ENCODE measurements around the gene ARMC6.

ARMC6 gene

GRCh38 chr19:19056636-19057275, 23.4 kb downstream of the ARMC6 start:
- ChIA-PET POLR2A (no interaction called here), CTCF (interaction anchor here (0.7 kb wide), 2 partner anchors 41 to 804 kb away, joined by 4 read pairs; no protein-coding TSS in a partner anchor)
- H3K4me3 ChIP-seq (ENCODE audit: low read depth, low read length): no peak overlapping the region
- H3K27ac ChIP-seq (ENCODE audit: extremely low read depth, low read depth, low read length): no peak overlapping the region
- no peaks in the 10 kb centered on the region for H3K4me1 ChIP-seq (ENCODE audit: control insufficient read depth, insufficient read depth, low read length)
- H3K36me3 ChIP-seq (ENCODE audit: control insufficient read depth in 2 of 2, insufficient read depth in 1 of 2, low read length in 2 of 2): peaks cover 0 to 69% of the 10 kb centered on the region in 2 experiments; a peak in 2 of 3 replicates
- H3K9me3 ChIP-seq (ENCODE audit: control insufficient read depth, insufficient read depth, low read depth, low read length): no peaks in the 10 kb centered on the region
- TF ChIP-seq MEIS1 (CRISPR knock-in tag; IDR thresholded peaks at IDR 0.05; ENCODE audit: borderline replicate concordance): no peak
- TF ChIP-seq HOXD13 (CRISPR knock-in tag; IDR thresholded peaks at IDR 0.05; ENCODE audit: borderline replicate concordance): no peak
- TF ChIP-seq ZNF19 (tag by site-specific recombination; IDR thresholded peaks at IDR 0.05; ENCODE audit: low read depth): no peak
- TF ChIP-seq GLI4 (tag by site-specific recombination; IDR thresholded peaks at IDR 0.05): no peak

GRCh38 chr19:19057317-19057716, 23.9 kb downstream of the ARMC6 start:
- Histone ChIP-seq H3K4me1 (ENCODE audit: control insufficient read depth, insufficient read depth, low read length) (no peaks in the 10 kb centered on the region), H3K27ac (ENCODE audit: extremely low read depth, low read depth, low read length) (no peak overlapping the region), H3K4me3 (ENCODE audit: low read depth, low read length) (no peak overlapping the region), H3K36me3 (ENCODE audit: control insufficient read depth in 2 of 2, insufficient read depth in 1 of 2, low read length in 2 of 2) (peaks cover 0 to 64% of the 10 kb centered on the region in 2 experiments; a peak in 2 of 3 replicates), H3K9me3 (ENCODE audit: control insufficient read depth, insufficient read depth, low read depth, low read length) (no peaks in the 10 kb centered on the region)
- no peak for TF ChIP-seq ZNF398 (tag by site-specific recombination; IDR thresholded peaks at IDR 0.05)
- ChIA-PET CTCF (no interaction called here), POLR2A (no interaction called here)

GRCh38 chr19:19057720-19058119, 24.3 kb downstream of the ARMC6 start:
- Histone ChIP-seq H3K4me3 (ENCODE audit: low read depth, low read length) (no peak overlapping the region), H3K4me1 (ENCODE audit: control insufficient read depth, insufficient read depth, low read length) (no peaks in the 10 kb centered on the region), H3K27ac (ENCODE audit: extremely low read depth, low read depth, low read length) (no peak overlapping the region), H3K36me3 (ENCODE audit: control insufficient read depth in 2 of 2, insufficient read depth in 1 of 2, low read length in 2 of 2) (peaks cover 0 to 60% of the 10 kb centered on the region in 2 experiments; a peak in 2 of 3 replicates), H3K9me3 (ENCODE audit: control insufficient read depth, insufficient read depth, low read depth, low read length) (no peaks in the 10 kb centered on the region)
- ChIA-PET CTCF (no interaction called here), POLR2A (no interaction called here)
- TF ChIP-seq PBX3 (CRISPR knock-in tag; IDR thresholded peaks at IDR 0.05) (no peak), ZNF610 (tag by site-specific recombination; IDR thresholded peaks at IDR 0.05; ENCODE audit: borderline replicate concordance) (no peak), BCL11A (tag by site-specific recombination; IDR thresholded peaks at IDR 0.05; ENCODE audit: low read depth) (no peak), ZNF37A (tag by site-specific recombination; IDR thresholded peaks at IDR 0.05) (no peak), SETDB1 (IDR thresholded peaks at IDR 0.05; ENCODE audit: insufficient read length, low read length) (no peak), ZNF654 (tag by site-specific recombination; IDR thresholded peaks at IDR 0.05; ENCODE audit: low read depth) (no peak), REPIN1 (tag by site-specific recombination; IDR thresholded peaks at IDR 0.05; ENCODE audit: low read depth) (no peak), ZNF350 (tag by site-specific recombination; IDR thresholded peaks at IDR 0.05) (no peak), GLI2 (tag by site-specific recombination; IDR thresholded peaks at IDR 0.05; ENCODE audit: borderline replicate concordance, low read depth) (no peak), ZFP41 (tag by site-specific recombination; IDR thresholded peaks at IDR 0.05; ENCODE audit: borderline replicate concordance) (no peak), ZNF555 (tag by site-specific recombination; conservative IDR thresholded peaks at IDR 0.05) (no peak), ZIC2 (tag by site-specific recombination; IDR thresholded peaks at IDR 0.05) (no peak), ZNF501 (tag by site-specific recombination; IDR thresholded peaks at IDR 0.05) (no peak), ZNF549 (tag by site-specific recombination; IDR thresholded peaks at IDR 0.05) (no peak), ZNF248 (tag by site-specific recombination; IDR thresholded peaks at IDR 0.05) (no peak), ZNF404 (tag by site-specific recombination; IDR thresholded peaks at IDR 0.05) (no peak), ZBTB20 (tag by site-specific recombination; IDR thresholded peaks at IDR 0.05) (no peak), ZNF596 (tag by site-specific recombination; IDR thresholded peaks at IDR 0.05) (no peak), ZNF585B (tag by site-specific recombination; IDR thresholded peaks at IDR 0.05) (no peak), AEBP2 (tag by site-specific recombination; IDR thresholded peaks at IDR 0.05; ENCODE audit: borderline replicate concordance) (no peak)

All from HEK293 (cell line).